Activated T-cell treated with anti-CD3 and anti-CD28 coated beads, Interleukin-2, amount 50 U/mL, for 24 hours (primary cell): ENCODE measurements around the gene CTAG1A.
"Not testable (repeated sequence)": the region's sequence is repeated elsewhere in the genome, so short reads cannot be mapped to it uniquely, and the experiment has no call there.

Experiments used
- DNase-seq: peaks from one replicate; pipeline ENCODE4 v3.0.0-alpha.2; 2020
- H3K27ac Mint-ChIP-seq: 2 replicates; pipeline ENCODE4 v1.8.0; 2020; ENCODE audit warnings: mild to moderate bottlenecking, mixed read lengths
- H3K27me3 Mint-ChIP-seq: 2 replicates; pipeline ENCODE4 v1.8.0; 2020; ENCODE audit warnings: mixed read lengths
- H3K36me3 Mint-ChIP-seq: 2 replicates; pipeline ENCODE4 v1.8.0; 2020; ENCODE audit warnings: low read depth, mixed read lengths
- H3K4me1 Mint-ChIP-seq: 2 replicates; pipeline ENCODE4 v1.8.0; 2020; ENCODE audit warnings: low read depth, mixed read lengths
- H3K4me3 Mint-ChIP-seq: 2 replicates; pipeline ENCODE4 v1.8.0; 2020; ENCODE audit warnings: mild to moderate bottlenecking, moderate library complexity, mixed read lengths
- H3K9me3 Mint-ChIP-seq: 2 replicates; pipeline ENCODE4 v1.8.0; 2020; ENCODE audit warnings: mixed read lengths

CTAG1A gene

DNA sequence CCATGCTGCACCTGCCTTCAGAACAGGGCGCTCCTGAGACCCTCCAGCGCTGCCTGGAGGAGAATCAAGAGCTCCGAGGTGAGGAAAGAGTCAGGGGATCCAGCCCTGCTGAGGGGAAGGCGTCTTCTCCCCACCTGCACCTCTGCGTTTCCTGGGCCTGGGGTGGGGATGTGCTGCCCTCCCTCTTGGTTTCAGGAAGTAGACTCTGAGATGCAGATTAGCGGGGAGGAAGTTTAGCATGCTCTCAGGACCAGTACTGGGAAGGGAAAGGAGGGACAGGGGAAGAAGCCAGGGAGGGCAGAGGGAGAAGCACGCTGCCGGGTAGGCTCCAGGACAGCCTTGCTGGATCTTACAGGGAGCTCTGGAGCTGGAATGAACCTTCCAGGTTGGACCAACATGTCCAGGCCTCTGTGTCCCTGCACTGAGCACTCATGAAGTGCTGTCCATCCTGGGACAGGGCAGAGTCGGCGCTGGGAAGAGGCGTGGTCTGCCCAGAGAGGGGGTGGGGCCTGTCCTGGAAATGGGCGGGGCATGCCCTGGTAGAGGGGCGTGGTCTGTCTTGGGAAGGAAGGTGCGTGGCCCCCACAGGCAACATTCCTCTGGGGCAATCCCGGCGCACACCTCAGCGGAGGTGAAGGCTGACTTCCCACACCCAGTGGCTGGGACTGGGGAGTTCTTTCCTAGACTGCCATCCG lies 32.7 kb upstream of the CTAG1A start:
- DNase-seq, H3K4me3 Mint-ChIP-seq, H3K9me3 Mint-ChIP-seq: not testable (repeated sequence)
- H3K27ac Mint-ChIP-seq: peak overlapping the region; percentile 63
- peaks cover 25% of the 10 kb centered on the region for H3K27me3 Mint-ChIP-seq
- H3K36me3 Mint-ChIP-seq: peaks cover 52% of the 10 kb centered on the region
- H3K4me1 Mint-ChIP-seq: peaks cover 32% of the 10 kb centered on the region

DNA sequence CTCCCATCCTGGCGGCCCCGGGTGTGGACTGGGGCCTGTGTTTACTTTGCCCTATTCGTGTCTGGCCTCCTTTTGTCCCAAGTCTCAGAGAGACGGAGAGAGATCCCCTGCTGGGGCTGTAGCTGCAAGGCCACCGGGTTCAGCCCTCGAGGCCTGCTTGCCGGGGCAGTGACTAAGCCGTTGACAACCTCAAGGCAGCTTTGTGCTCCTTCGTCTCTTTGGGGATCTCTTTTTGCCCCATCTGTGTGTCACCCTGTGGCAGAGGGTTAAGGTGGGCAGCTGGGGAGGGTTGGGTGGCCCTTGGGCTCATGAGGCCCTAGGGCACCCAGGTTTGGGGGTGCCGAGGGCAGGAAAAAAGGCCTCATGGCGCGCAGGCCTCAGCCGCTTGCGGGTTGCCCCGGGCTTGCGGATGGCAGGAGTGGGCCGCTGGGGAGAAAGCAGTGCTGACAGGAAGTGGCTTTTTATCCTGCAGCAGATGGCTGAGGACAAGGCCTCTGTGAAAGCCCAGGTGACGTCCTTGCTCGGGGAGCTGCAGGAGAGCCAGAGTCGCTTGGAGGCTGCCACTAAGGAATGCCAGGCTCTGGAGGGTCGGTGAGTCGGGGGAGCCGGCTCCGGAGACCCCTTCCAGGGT lies 26.8 kb upstream of the CTAG1A start:
- H3K4me1 Mint-ChIP-seq, H3K27ac Mint-ChIP-seq, H3K4me3 Mint-ChIP-seq, H3K27me3 Mint-ChIP-seq, H3K9me3 Mint-ChIP-seq, DNase-seq: not testable (repeated sequence)
- peaks cover 19% of the 10 kb centered on the region for H3K36me3 Mint-ChIP-seq

DNA sequence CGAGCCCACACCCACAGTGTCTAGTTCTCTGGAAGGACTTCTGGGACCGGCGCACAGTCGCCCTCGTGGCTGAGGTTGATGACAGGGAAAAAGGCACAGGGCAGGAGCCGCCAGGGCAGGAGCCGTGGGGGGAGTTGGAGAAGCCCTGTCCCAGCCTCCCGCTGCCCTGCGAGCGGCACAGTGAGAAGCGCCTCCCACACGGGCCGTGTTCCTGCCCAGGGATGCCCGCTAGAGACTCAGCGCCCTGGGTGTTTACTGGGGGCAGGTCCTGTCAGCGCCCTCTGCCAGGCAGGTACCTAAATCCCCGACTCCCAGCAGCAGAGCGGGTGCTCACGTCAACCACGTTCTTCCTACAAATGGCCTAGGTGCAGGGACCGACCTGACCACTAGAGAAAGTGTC lies 26.0 kb upstream of the CTAG1A start:
- H3K36me3 Mint-ChIP-seq: peaks cover 12% of the 10 kb centered on the region
- H3K4me3 Mint-ChIP-seq, DNase-seq, H3K27me3 Mint-ChIP-seq, H3K27ac Mint-ChIP-seq, H3K4me1 Mint-ChIP-seq, H3K9me3 Mint-ChIP-seq: not testable (repeated sequence)

DNA sequence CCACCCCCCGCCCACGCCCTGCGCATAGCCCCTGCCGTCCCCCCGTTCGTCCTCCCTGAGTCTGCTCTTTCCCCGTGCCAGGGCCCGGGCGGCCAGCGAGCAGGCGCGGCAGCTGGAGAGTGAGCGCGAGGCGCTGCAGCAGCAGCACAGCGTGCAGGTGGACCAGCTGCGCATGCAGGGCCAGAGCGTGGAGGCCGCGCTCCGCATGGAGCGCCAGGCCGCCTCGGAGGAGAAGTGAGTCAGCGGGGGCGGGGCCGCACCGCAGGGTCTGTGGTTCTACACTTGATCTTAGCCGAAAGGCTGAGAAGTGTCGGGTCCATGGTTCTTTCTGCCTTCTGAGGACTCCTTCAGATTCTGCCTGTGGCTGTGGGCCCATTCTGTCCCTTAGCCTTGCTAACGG lies 24.6 kb upstream of the CTAG1A start:
- H3K4me1 Mint-ChIP-seq, H3K9me3 Mint-ChIP-seq, DNase-seq, H3K27ac Mint-ChIP-seq, H3K27me3 Mint-ChIP-seq, H3K36me3 Mint-ChIP-seq, H3K4me3 Mint-ChIP-seq: not testable (repeated sequence)

DNA sequence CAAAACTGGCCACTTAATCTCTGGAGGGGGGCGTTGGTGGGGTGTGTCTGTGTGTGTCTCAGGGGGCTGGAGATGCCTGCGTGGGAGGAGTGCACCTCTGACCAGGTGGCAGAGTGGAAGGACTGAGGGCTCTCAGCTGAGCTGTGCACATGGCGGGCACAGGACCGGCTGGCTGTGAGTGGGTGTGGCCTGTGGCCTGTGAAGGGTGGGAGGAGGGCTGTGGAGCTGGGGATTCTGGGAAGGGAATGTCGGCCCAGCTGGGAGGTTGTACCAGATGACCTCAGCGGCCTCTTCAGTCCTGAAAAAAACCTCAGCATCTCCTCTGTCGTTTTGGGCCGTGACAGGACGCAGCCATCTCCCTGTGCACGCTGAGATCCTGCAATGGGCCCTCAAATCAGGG lies 22.6 kb upstream of the CTAG1A start:
- not testable (repeated sequence) for DNase-seq, H3K36me3 Mint-ChIP-seq, H3K4me1 Mint-ChIP-seq, H3K9me3 Mint-ChIP-seq, H3K4me3 Mint-ChIP-seq, H3K27me3 Mint-ChIP-seq, H3K27ac Mint-ChIP-seq

DNA sequence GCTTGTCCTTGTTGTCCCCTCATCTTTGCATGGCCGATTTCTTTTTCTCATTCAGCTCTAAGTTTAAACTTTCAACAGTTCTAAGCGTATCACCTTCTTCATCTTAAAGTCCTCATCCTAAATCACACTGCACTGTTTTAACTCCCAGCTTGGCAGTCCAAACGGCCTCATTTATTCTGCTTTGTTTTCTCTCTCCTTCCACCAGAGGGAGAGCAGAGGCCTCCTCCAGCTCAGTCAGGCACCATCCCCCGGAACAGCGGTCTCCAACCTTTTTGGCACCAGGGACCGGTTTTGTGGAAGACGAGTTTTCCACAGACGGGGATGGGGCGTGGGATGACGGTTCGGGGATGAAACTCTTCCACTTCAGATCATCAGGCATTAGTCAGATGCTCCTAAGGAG lies 14.6 kb upstream of the CTAG1A start:
- H3K27ac Mint-ChIP-seq, H3K36me3 Mint-ChIP-seq, H3K27me3 Mint-ChIP-seq, H3K4me3 Mint-ChIP-seq, H3K9me3 Mint-ChIP-seq, H3K4me1 Mint-ChIP-seq, DNase-seq: not testable (repeated sequence)

DNA sequence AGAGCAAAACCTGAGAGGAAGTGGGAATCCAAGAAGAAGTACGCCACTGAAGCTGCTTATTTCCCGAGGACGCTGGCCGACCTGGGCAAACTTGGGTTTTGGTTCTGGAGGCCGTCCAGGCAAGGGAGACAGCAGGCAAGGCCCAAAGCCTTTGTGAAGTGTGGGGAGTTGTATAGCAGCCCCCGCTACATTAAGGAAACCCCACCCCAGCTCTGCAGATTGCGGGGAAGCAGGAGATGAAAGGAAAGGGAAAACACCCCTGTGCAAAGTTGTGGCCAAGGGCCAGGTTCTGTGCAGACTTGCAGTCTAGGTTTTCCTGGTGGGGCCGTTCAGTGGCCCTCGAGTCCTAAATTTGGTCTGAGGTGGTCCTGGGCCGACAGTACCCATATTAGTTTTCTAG lies 11.9 kb upstream of the CTAG1A start:
- not testable (repeated sequence) for H3K27ac Mint-ChIP-seq, H3K36me3 Mint-ChIP-seq, H3K9me3 Mint-ChIP-seq, H3K4me1 Mint-ChIP-seq, DNase-seq, H3K4me3 Mint-ChIP-seq, H3K27me3 Mint-ChIP-seq

DNA sequence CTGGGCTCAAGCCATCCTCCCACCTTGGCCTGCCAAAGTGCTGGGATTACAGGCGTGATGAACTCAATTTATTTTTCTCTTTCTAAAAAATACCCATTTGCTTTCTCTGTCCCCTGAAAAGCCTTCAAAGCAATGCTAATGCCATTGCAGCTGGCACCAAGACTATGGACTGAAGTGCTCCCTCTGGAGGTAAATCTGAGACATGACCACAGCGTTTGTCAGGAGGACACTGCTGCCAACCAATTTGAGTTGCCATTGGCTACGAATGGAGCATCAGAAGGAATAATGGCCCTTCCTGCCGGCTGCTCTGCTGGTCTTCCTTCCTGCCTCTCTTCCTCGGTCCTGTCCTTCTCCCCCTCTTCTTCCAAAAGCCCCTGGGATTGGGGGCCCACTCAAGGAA lies 9.9 kb upstream of the CTAG1A start:
- not testable (repeated sequence) for H3K36me3 Mint-ChIP-seq, DNase-seq, H3K27ac Mint-ChIP-seq, H3K4me3 Mint-ChIP-seq, H3K27me3 Mint-ChIP-seq, H3K9me3 Mint-ChIP-seq, H3K4me1 Mint-ChIP-seq

DNA sequence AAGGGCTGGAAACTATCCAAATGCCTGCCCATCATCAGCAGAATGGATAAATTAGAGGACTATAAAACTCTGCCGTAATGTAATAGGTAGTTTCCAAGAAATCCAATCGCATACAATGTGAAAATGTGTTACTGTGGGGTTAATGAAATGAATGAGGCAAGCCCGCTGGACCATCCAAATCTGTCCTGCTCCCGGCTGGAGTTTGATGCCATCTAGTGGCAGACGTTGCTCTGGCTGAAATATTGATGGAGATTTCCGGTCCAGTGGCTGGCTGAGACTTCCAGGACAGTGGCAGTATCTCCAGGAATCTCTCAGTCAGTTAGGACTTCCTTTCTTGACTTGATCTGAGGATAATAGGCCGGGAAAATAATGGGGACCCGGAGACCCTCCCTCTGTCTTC lies 1.9 kb upstream of the CTAG1A start:
- H3K27ac Mint-ChIP-seq, DNase-seq, H3K9me3 Mint-ChIP-seq, H3K36me3 Mint-ChIP-seq, H3K27me3 Mint-ChIP-seq, H3K4me3 Mint-ChIP-seq, H3K4me1 Mint-ChIP-seq: not testable (repeated sequence)

DNA sequence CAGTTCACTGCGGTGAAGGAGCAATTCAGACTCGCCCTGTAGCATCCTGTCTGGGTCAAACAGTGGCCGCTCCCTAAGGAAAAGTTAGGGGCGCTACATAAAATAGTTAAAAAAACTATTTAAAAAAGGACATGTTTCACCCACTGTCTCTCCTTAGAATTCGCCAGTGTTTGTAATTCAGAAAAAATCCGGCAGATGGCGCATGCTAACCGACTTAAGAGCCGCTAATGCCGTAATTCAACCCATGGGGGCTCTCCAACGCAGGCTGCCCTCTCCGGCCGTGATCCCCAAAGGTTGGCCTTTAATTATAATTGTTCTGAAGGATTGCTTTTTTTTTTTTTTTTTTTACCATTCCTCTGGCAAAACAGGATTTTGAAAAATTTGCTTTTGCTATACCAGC lies 5.5 kb downstream of the CTAG1A start:
- H3K27ac Mint-ChIP-seq, DNase-seq, H3K4me1 Mint-ChIP-seq, H3K4me3 Mint-ChIP-seq, H3K36me3 Mint-ChIP-seq, H3K9me3 Mint-ChIP-seq: not testable (repeated sequence)
- peaks cover 21% of the 10 kb centered on the region for H3K27me3 Mint-ChIP-seq

DNA sequence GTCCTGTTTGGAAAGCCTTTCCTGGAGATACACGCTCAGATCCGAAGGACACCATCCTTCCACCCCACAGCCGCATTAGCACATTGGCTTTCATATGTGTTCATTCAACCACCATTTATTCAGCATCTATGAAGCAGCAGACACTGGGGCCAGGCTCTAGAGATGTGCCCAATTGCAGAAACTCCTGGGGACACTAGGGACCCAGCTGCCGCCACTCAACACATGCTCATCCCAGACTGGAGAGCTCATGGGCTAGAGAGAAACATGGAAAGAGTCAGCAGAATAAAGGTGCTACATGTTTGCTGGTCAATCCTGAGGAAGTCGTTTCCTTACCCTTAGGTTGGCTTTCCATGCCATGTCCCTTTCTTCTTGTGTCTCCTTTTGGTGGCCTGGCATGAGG lies 7.6 kb downstream of the CTAG1A start:
- H3K36me3 Mint-ChIP-seq: no peaks in the 10 kb centered on the region
- H3K27ac Mint-ChIP-seq: no peak overlapping the region
- H3K27me3 Mint-ChIP-seq: peaks cover 28% of the 10 kb centered on the region
- DNase-seq: no peak
- H3K9me3 Mint-ChIP-seq: no peaks in the 10 kb centered on the region
- no peaks in the 10 kb centered on the region for H3K4me1 Mint-ChIP-seq
- H3K4me3 Mint-ChIP-seq: no peak overlapping the region

DNA sequence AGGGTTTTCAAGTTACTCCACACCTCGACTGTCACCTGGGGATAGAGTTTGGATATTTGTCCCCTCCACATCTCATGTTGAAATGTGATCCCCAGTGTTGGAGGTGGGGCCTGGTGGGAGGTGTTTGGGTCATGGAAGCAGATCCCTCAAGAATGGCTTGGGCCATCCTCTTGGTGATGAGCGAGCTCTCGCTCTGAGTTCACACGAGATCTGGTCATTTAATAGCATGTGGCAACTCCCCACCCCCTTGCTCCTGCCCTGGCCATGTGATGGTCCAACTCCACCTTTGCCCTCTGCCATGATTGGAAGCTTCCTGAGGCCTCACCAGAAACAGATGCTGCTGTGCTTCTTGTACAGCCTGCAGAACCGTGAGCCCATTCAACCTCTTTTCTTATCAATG lies 8.3 kb downstream of the CTAG1A start:
- Mint-ChIP-seq H3K36me3 (no peaks in the 10 kb centered on the region), H3K27ac (no peak overlapping the region), H3K27me3 (peaks cover 33% of the 10 kb centered on the region), H3K4me1 (no peaks in the 10 kb centered on the region), H3K4me3 (no peak overlapping the region), H3K9me3 (no peaks in the 10 kb centered on the region)
- no peak for DNase-seq

DNA sequence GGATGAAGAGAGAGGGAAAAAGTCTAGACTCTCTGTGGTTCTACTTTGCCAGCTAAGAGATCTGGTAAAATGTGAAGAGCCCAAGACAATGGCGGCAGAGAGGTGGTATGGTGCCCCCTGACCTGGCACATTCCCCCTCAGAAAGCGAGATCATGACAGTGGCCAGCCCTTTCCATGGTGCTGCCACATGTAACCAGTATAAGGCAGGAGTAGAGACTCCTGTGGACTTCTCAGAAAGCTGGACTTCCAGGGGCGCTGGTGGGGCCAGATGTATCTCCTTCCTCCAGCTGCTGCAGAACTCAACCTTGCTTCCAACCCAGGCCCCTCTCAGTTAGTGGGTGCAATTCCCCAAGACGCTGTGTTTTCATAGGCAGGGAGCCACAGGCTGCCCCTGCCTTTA lies 9.6 kb downstream of the CTAG1A start:
- Mint-ChIP-seq H3K27me3 (peaks cover 38% of the 10 kb centered on the region), H3K4me3 (no peak overlapping the region), H3K4me1 (no peaks in the 10 kb centered on the region), H3K36me3 (no peaks in the 10 kb centered on the region), H3K27ac (no peak overlapping the region), H3K9me3 (no peaks in the 10 kb centered on the region)
- no peak for DNase-seq

DNA sequence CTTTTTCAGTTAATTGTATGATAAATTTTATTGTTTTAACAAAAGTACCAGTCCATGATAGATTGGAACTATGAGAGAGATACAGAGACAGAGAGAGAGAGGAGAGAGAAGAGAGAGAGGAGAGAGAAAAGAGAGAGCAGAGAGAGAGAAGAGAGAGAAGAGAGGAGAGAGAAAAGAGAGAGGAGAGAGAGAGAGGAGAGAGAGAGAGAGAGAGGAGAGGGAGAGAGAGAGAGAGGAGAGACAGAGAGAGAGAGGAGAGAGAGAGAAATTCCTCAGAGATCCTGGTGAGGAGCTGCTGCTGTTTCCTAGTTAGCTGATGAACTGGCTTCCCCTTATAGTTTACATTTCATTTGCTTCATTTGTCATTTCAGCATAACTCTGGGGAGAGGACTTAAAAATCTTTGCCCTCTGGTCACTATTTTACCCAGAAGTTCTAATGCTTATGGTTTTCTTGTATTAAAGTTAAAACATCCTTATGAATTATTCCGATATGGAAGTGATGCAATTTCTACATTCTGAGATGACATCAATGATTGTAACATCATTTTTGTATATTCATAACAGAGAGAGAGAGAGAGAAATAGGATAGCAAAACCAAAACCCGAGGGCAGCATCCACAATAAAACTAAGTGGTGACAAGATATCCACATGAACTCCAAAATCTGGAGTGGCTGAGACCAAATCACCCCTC lies 10.8 kb downstream of the CTAG1A start:
- no peaks in the 10 kb centered on the region for H3K36me3 Mint-ChIP-seq
- no peaks in the 10 kb centered on the region for H3K9me3 Mint-ChIP-seq
- H3K4me3 Mint-ChIP-seq: no peak overlapping the region
- peaks cover 46% of the 10 kb centered on the region for H3K27me3 Mint-ChIP-seq
- peaks cover 5% of the 10 kb centered on the region for H3K4me1 Mint-ChIP-seq
- DNase-seq: no peak
- no peak overlapping the region for H3K27ac Mint-ChIP-seq

DNA sequence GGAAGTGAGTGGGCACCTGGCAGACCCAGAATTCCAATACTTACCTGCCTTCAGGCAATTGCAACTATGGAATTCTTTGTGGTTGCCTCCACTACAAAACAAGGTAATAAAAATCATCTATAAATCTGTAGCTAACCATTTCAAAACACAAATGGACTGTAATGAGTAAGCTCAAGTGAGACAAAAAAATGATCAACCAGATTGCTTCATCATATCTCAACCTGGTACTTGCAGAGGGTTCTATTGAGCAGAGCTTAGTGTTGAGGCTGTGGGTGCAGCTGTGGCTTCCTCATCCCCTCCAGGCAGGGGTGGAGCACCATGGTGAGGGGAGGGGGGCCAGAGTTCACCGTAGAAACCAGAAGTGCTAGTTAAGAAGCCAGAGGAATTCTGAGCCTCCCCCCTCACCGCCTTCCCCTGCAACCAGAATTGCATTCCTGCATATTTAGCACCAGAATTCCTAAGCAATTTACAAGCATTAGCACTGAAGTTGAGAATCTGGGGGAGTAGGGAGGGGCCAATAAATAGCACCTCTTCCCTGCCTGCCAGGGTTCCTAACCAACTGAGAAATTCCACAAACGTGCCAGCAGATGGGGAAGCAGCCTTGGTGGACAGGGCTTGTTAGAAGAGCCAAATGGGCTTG lies 11.5 kb downstream of the CTAG1A start:
- H3K27ac Mint-ChIP-seq: no peak overlapping the region
- no peaks in the 10 kb centered on the region for H3K9me3 Mint-ChIP-seq
- no peak for DNase-seq
- no peaks in the 10 kb centered on the region for H3K36me3 Mint-ChIP-seq
- peaks cover 46% of the 10 kb centered on the region for H3K27me3 Mint-ChIP-seq
- no peak overlapping the region for H3K4me3 Mint-ChIP-seq
- peaks cover 5% of the 10 kb centered on the region for H3K4me1 Mint-ChIP-seq
